Mucosa of rectum (tissue), 2 donors: Measurements from ENCODE around the gene SRGAP1.

Source experiments
- H3K27ac ChIP-seq, 2 donors: one replicate each; pipeline ENCODE4 v1.7.0; 2013; ENCODE audit warnings: inconsistent platforms in 2 of 2, low read depth in 2 of 2, low read length in 2 of 2
- H3K27me3 ChIP-seq, 2 donors: one replicate each; pipeline ENCODE4 v1.7.0; 2013; ENCODE audit warnings: low read length in 2 of 2; ENCODE audit not compliant: control insufficient read depth in 2 of 2, insufficient read depth in 2 of 2
- H3K36me3 ChIP-seq, 2 donors: one replicate each; pipeline ENCODE4 v1.7.0; 2013; ENCODE audit warnings: low read length in 2 of 2; ENCODE audit not compliant: control insufficient read depth in 2 of 2, insufficient read depth in 2 of 2
- H3K4me1 ChIP-seq, 2 donors: one replicate each; pipeline ENCODE4 v1.7.0; 2013; ENCODE audit warnings: low read length in 2 of 2, mild to moderate bottlenecking in 1 of 2; ENCODE audit not compliant: control insufficient read depth in 2 of 2, insufficient read depth in 2 of 2
- H3K4me3 ChIP-seq, 2 donors: one replicate each; pipeline ENCODE4 v1.7.0; 2013; ENCODE audit warnings: low read length in 2 of 2
- H3K9ac ChIP-seq, 2 donors: one replicate each; pipeline ENCODE4 v1.7.0; 2013; ENCODE audit warnings: low read length in 2 of 2, low read depth in 1 of 2, mild to moderate bottlenecking in 1 of 2
- H3K9me3 ChIP-seq, 2 donors: one replicate each; pipeline ENCODE4 v1.7.0; 2013; ENCODE audit warnings: low read length in 2 of 2; ENCODE audit not compliant: control insufficient read depth in 2 of 2
- donor health status: healthy.
- donor health status: Normal muscosa, but diverticular disease.

The SRGAP1 gene

GRCh38 chr12:64091186-64091585, 246.7 kb downstream of the SRGAP1 start:
- Histone ChIP-seq H3K9me3 (no peaks in the 10 kb centered on the region), H3K9ac (no peak overlapping the region), H3K27ac (no peak overlapping the region), H3K36me3 (no peaks in the 10 kb centered on the region), H3K4me1 (peaks cover 9 to 15% of the 10 kb centered on the region in 2 donors), H3K27me3 (no peaks in the 10 kb centered on the region), H3K4me3 (no peak overlapping the region)

GRCh38 chr12:64092507-64093196, 248.2 kb downstream of the SRGAP1 start:
- H3K9ac ChIP-seq, result no peak overlapping the region
- H3K36me3 ChIP-seq, result peaks cover 0 to 3% of the 10 kb centered on the region in 2 donors
- H3K4me3 ChIP-seq, result no peak overlapping the region

GRCh38 chr12:64093689-64094088, 249.2 kb downstream of the SRGAP1 start:
- Histone ChIP-seq H3K4me3 (no peak overlapping the region), H3K27ac (no peak overlapping the region), H3K9ac (no peak overlapping the region), H3K9me3 (no peaks in the 10 kb centered on the region), H3K36me3 (peaks cover 0 to 8% of the 10 kb centered on the region in 2 donors), H3K27me3 (no peaks in the 10 kb centered on the region), H3K4me1 (peaks cover 5 to 7% of the 10 kb centered on the region in 2 donors)

More at GRCh38 chr12:64092507-64093196, 248.2 kb downstream of the SRGAP1 start:
- Histone ChIP-seq H3K4me1 (peaks cover 9 to 15% of the 10 kb centered on the region in 2 donors), H3K9me3 (no peaks in the 10 kb centered on the region), H3K27me3 (no peaks in the 10 kb centered on the region), H3K27ac (no peak overlapping the region)

GRCh38 chr12:64097366-64098105, 253.0 kb downstream of the SRGAP1 start:
- Histone ChIP-seq H3K36me3 (peaks cover 0 to 8% of the 10 kb centered on the region in 2 donors), H3K4me3 (no peak overlapping the region), H3K9ac (no peak overlapping the region), H3K27me3 (no peaks in the 10 kb centered on the region), H3K27ac (no peak overlapping the region), H3K9me3 (no peaks in the 10 kb centered on the region), H3K4me1 (no peaks in the 10 kb centered on the region)

- Histone ChIP-seq H3K9ac (no peak overlapping the region), H3K4me1 (no peaks in the 10 kb centered on the region), H3K36me3 (peaks cover 0 to 8% of the 10 kb centered on the region in 2 donors), H3K9me3 (no peaks in the 10 kb centered on the region), H3K27ac (no peak overlapping the region), H3K27me3 (no peaks in the 10 kb centered on the region), H3K4me3 (no peak overlapping the region)
Measured at GRCh38 chr12:64098709-64099354, 254.3 kb downstream of the SRGAP1 start.

- Histone ChIP-seq H3K9ac (no peak overlapping the region), H3K4me3 (no peak overlapping the region), H3K9me3 (no peaks in the 10 kb centered on the region), H3K4me1 (no peaks in the 10 kb centered on the region), H3K27me3 (no peaks in the 10 kb centered on the region), H3K36me3 (peaks cover 0 to 8% of the 10 kb centered on the region in 2 donors), H3K27ac (no peak overlapping the region)
Measured at GRCh38 chr12:64099397-64099796, 254.9 kb downstream of the SRGAP1 start.

- H3K4me1 ChIP-seq, result no peaks in the 10 kb centered on the region
- no peaks in the 10 kb centered on the region for H3K9me3 ChIP-seq
- no peak overlapping the region for H3K27ac ChIP-seq
- H3K9ac ChIP-seq, result no peak overlapping the region
- peaks cover 0 to 7% of the 10 kb centered on the region in 2 donors for H3K36me3 ChIP-seq
- no peaks in the 10 kb centered on the region for H3K27me3 ChIP-seq
- no peak overlapping the region for H3K4me3 ChIP-seq
Measured at GRCh38 chr12:64102339-64102738, 257.8 kb downstream of the SRGAP1 start.

- H3K27me3 ChIP-seq, result no peaks in the 10 kb centered on the region
- H3K4me1 ChIP-seq, result no peaks in the 10 kb centered on the region
Measured at GRCh38 chr12:64103825-64104740, 259.6 kb downstream of the SRGAP1 start.

GRCh38 chr12:64105026-64105425, 260.5 kb downstream of the SRGAP1 start:
- Histone ChIP-seq H3K4me3 (no peak overlapping the region), H3K9ac (no peak overlapping the region), H3K4me1 (no peaks in the 10 kb centered on the region), H3K27ac (no peak overlapping the region), H3K27me3 (no peaks in the 10 kb centered on the region), H3K9me3 (no peaks in the 10 kb centered on the region), H3K36me3 (peaks cover 0 to 9% of the 10 kb centered on the region in 2 donors)

More at GRCh38 chr12:64103825-64104740, 259.6 kb downstream of the SRGAP1 start:
- no peak overlapping the region for H3K9ac ChIP-seq
- H3K9me3 ChIP-seq, result no peaks in the 10 kb centered on the region
- H3K27ac ChIP-seq, result no peak overlapping the region
- peaks cover 0 to 3% of the 10 kb centered on the region in 2 donors for H3K36me3 ChIP-seq
- no peak overlapping the region for H3K4me3 ChIP-seq
